Activated CD8-positive, alpha-beta T cell treated with anti-CD3 and anti-CD28 coated beads, Interleukin-2, amount 10 ng/mL, durations not matched to agents 7 days and 5 days (primary cell): ENCODE data around the gene GNPTG. TPM values are rescaled to one million over a fixed set of nuclear protein-coding genes. Genes with fewer than 3 reads are reported as not detected.
A peak's percentile ranks its signal among the peaks of the same experiment; 100 is the strongest.

ENCODE experiments used
- ATAC-seq: fragments of 150-1000 bp; cut with Tn5 transposase; one replicate; pipeline ENCODE4 v1.10.0; 2021; ENCODE audit warnings: moderate library complexity
- CTCF ChIA-PET: fragments of 350-600 bp; sonication (Branson Sonifier 250); formaldehyde crosslinking; loops from one replicate; lab custom pipeline; 2021; ENCODE audit warnings: antibody characterized with exemption; lab: Charles Lee
- POLR2A ChIA-PET: fragments of 350-600 bp; sonication (Branson Sonifier 250); formaldehyde crosslinking; loops from one replicate; lab custom pipeline; 2021; ENCODE audit warnings: antibody characterized with exemption; lab: Charles Lee
- DNase-seq: peaks from one replicate; pipeline ENCODE4 v3.0.0-alpha.2; 2020
- H3K27ac Mint-ChIP-seq: one replicate; pipeline ENCODE4 v1.8.0; 2021; ENCODE audit warnings: mild to moderate bottlenecking, mixed read lengths
- H3K27me3 Mint-ChIP-seq: one replicate; pipeline ENCODE4 v1.8.0; 2021; ENCODE audit warnings: low read depth, mixed read lengths
- H3K36me3 Mint-ChIP-seq: one replicate; pipeline ENCODE4 v1.8.0; 2021; ENCODE audit warnings: low read depth, mixed read lengths
- H3K4me1 Mint-ChIP-seq: one replicate; pipeline ENCODE4 v1.8.0; 2021; ENCODE audit warnings: low read depth, mixed read lengths
- H3K4me3 Mint-ChIP-seq: one replicate; pipeline ENCODE4 v1.8.0; 2021; ENCODE audit warnings: mild to moderate bottlenecking, mixed read lengths
- H3K9me3 Mint-ChIP-seq: one replicate; pipeline ENCODE4 v1.8.0; 2022; ENCODE audit warnings: mixed read lengths; ENCODE audit not compliant: insufficient read depth
- total RNA-seq, 2 experiments: library from RNA; stranded (reverse); gene quantifications; one replicate each; pipeline ENCODE4 v1.2.3, GENCODE V29; 2021

GNPTG gene
- total RNA-seq, 2 experiments from 2014 or later = 24.2 to 25.1 TPM

- Mint-ChIP-seq H3K9me3 (no peaks in the 10 kb centered on the region), H3K4me3 (no peak overlapping the region), H3K36me3 (peaks cover 14% of the 10 kb centered on the region), H3K27ac (no peak overlapping the region), H3K27me3 (no peaks in the 10 kb centered on the region), H3K4me1 (peaks cover 2% of the 10 kb centered on the region)
- ATAC-seq (no peak), DNase-seq (no peak)
- CTCF ChIA-PET = interaction anchor here (1.6 kb wide), 1 partner anchor 145 kb away, joined by 3 read pairs; no protein-coding TSS in a partner anchor
- POLR2A ChIA-PET = no interaction called here
These were observed 15.9 kb downstream of the GNPTG start for GRCh38 chr16:1367486-1368174.

- ATAC-seq (no peak), DNase-seq (no peak)
- H3K27me3 Mint-ChIP-seq = no peaks in the 10 kb centered on the region
- H3K9me3 Mint-ChIP-seq = no peaks in the 10 kb centered on the region
- H3K36me3 Mint-ChIP-seq = no peaks in the 10 kb centered on the region
- no peak overlapping the region for H3K27ac Mint-ChIP-seq
- H3K4me1 Mint-ChIP-seq = no peaks in the 10 kb centered on the region
- POLR2A ChIA-PET = no interaction called here
- no peak overlapping the region for H3K4me3 Mint-ChIP-seq
- CTCF ChIA-PET = no interaction called here
These were observed 19.6 kb downstream of the GNPTG start for GRCh38 chr16:1371054-1371978.

GRCh38 chr16:1372292-1372950 is 20.7 kb downstream of the GNPTG start:
- Mint-ChIP-seq H3K4me3 (no peak overlapping the region), H3K4me1 (no peaks in the 10 kb centered on the region), H3K27ac (no peak overlapping the region), H3K27me3 (no peaks in the 10 kb centered on the region), H3K9me3 (no peaks in the 10 kb centered on the region), H3K36me3 (no peaks in the 10 kb centered on the region)
- DNase-seq (no peak), ATAC-seq (no peak)
- CTCF ChIA-PET = no interaction called here
- POLR2A ChIA-PET = no interaction called here

GRCh38 chr16:1374418-1375297 is 22.9 kb downstream of the GNPTG start:
- Mint-ChIP-seq H3K4me1 (peaks cover 15% of the 10 kb centered on the region), H3K36me3 (no peaks in the 10 kb centered on the region), H3K27me3 (no peaks in the 10 kb centered on the region), H3K4me3 (no peak overlapping the region), H3K9me3 (no peaks in the 10 kb centered on the region), H3K27ac (no peak overlapping the region)
- DNase-seq = no peak
- CTCF ChIA-PET = interaction anchor here (0.9 kb wide), 1 partner anchor 11 kb away, joined by 3 read pairs; no protein-coding TSS in a partner anchor
- POLR2A ChIA-PET = no interaction called here
- ATAC-seq = no peak

GRCh38 chr16:1375298-1375640 is 23.5 kb downstream of the GNPTG start:
- DNase-seq = no peak
- ATAC-seq = no peak
- no peaks in the 10 kb centered on the region for H3K9me3 Mint-ChIP-seq
- peaks cover 19% of the 10 kb centered on the region for H3K4me1 Mint-ChIP-seq
- H3K27me3 Mint-ChIP-seq = no peaks in the 10 kb centered on the region
- CTCF ChIA-PET = interaction anchor here (0.9 kb wide), 1 partner anchor 12 kb away, joined by 3 read pairs; no protein-coding TSS in a partner anchor
- POLR2A ChIA-PET = no interaction called here
- no peak overlapping the region for H3K27ac Mint-ChIP-seq
- H3K4me3 Mint-ChIP-seq = no peak overlapping the region
- H3K36me3 Mint-ChIP-seq = no peaks in the 10 kb centered on the region

- CTCF ChIA-PET = no interaction called here
- DNase-seq (no peak), ATAC-seq (no peak)
- H3K36me3 Mint-ChIP-seq = no peaks in the 10 kb centered on the region
- no peaks in the 10 kb centered on the region for H3K27me3 Mint-ChIP-seq
- no peak overlapping the region for H3K4me3 Mint-ChIP-seq
- peaks cover 19% of the 10 kb centered on the region for H3K4me1 Mint-ChIP-seq
- H3K27ac Mint-ChIP-seq = no peak overlapping the region
- no peaks in the 10 kb centered on the region for H3K9me3 Mint-ChIP-seq
- POLR2A ChIA-PET = no interaction called here
These were observed 24.1 kb downstream of the GNPTG start for GRCh38 chr16:1375741-1376410.

- CTCF ChIA-PET = no interaction called here
- no peak overlapping the region for H3K4me3 Mint-ChIP-seq
- POLR2A ChIA-PET = interaction anchor here (2.5 kb wide), 1 partner anchor 43 kb away, joined by 9 read pairs; the partner anchor contains the start of gene UQCC4
- no peaks in the 10 kb centered on the region for H3K9me3 Mint-ChIP-seq
- H3K27ac Mint-ChIP-seq = no peak overlapping the region
- no peak for ATAC-seq
- H3K27me3 Mint-ChIP-seq = no peaks in the 10 kb centered on the region
- DNase-seq = no peak
- peaks cover 19% of the 10 kb centered on the region for H3K4me1 Mint-ChIP-seq
- peaks cover 1% of the 10 kb centered on the region for H3K36me3 Mint-ChIP-seq
These were observed 25.8 kb downstream of the GNPTG start for GRCh38 chr16:1377406-1378010.

- peak overlapping the region; percentile 75 for H3K4me3 Mint-ChIP-seq
- no peak for DNase-seq
- H3K9me3 Mint-ChIP-seq = no peaks in the 10 kb centered on the region
- no peaks in the 10 kb centered on the region for H3K27me3 Mint-ChIP-seq
- ATAC-seq = no peak
- ChIA-PET CTCF (interaction anchor here (2.9 kb wide), 1 partner anchor 15 kb away, joined by 13 read pairs; no protein-coding TSS in a partner anchor), POLR2A (interaction anchor here (0.8 to 2.5 kb wide), 3 partner anchors 14 to 327 kb away, joined by 3 to 9 read pairs (median 3); partner anchors contain the start of gene UQCC4)
- peaks cover 1% of the 10 kb centered on the region for H3K36me3 Mint-ChIP-seq
- H3K4me1 Mint-ChIP-seq = peaks cover 19% of the 10 kb centered on the region
- peak overlapping the region; percentile 43 for H3K27ac Mint-ChIP-seq
These were observed 26.5 kb downstream of the GNPTG start for GRCh38 chr16:1378087-1378803.

- H3K27ac Mint-ChIP-seq = peak overlapping the region; percentile 41
- H3K4me3 Mint-ChIP-seq = peak overlapping the region; percentile 75
- H3K36me3 Mint-ChIP-seq = peaks cover 1% of the 10 kb centered on the region
- H3K4me1 Mint-ChIP-seq = peaks cover 19% of the 10 kb centered on the region
- no peaks in the 10 kb centered on the region for H3K27me3 Mint-ChIP-seq
- ATAC-seq = no peak
- peak; percentile 62 for DNase-seq
- CTCF ChIA-PET = interaction anchor here (2.9 kb wide), 1 partner anchor 16 kb away, joined by 13 read pairs; no protein-coding TSS in a partner anchor
- H3K9me3 Mint-ChIP-seq = no peaks in the 10 kb centered on the region
- POLR2A ChIA-PET = interaction anchor here (0.6 to 2.5 kb wide), 5 partner anchors 15 to 327 kb away, joined by 3 to 9 read pairs (median 3); partner anchors contain the start of gene UQCC4
These were observed 27.1 kb downstream of the GNPTG start for GRCh38 chr16:1378804-1379303.
